ENCODE measurements around the gene PDXP. TPM values are rescaled to one million over a fixed set of nuclear protein-coding genes. Genes with fewer than 3 reads are reported as not detected.

PDXP gene
- total and polyA plus RNA-seq, 2 experiments from 2014 or later, result 15.0 to 55.6 TPM

DNA sequence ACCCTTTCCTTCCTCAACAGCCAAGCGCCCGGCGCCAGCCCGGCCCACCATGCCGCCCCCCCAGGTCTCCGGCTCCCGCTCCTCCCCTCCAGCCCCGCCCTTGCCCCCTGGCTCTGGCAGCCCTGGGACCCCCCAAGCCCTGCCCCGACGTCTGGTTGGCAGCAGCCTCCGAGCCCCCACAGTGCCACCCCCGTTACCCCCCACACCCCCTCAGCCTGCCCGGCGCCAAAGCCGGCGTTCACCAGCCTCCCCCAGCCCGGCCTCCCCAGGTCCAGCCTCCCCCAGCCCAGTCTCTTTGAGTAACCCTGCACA, 3.3 kb upstream of the PDXP start:
- H3K9me3 Mint-ChIP-seq, result no peaks in the 10 kb centered on the region; the same call in 2 of the 3 replicates
- H3K27me3 Mint-ChIP-seq (ENCODE audit: insufficient read depth, low read depth, poor library complexity), result peaks cover 16% of the 10 kb centered on the region
- peaks cover 5% of the 10 kb centered on the region; the same call in 1 of the 2 replicates for H3K4me1 ChIP-seq (ENCODE audit: insufficient read depth)
- peaks cover 8% of the 10 kb centered on the region; the same call in 1 of the 2 replicates for H3K36me3 ChIP-seq (ENCODE audit: insufficient read depth)
- H3K27ac Mint-ChIP-seq, result no peak overlapping the region
- no peaks in the 10 kb centered on the region for H3K27me3 ChIP-seq (ENCODE audit: insufficient read depth)
- peaks cover 14% of the 10 kb centered on the region for H3K4me1 Mint-ChIP-seq
- H3K4me3 ChIP-seq, result no peak overlapping the region
- no peak overlapping the region for H3K4me3 Mint-ChIP-seq
- TF ChIP-seq CREB1 (CRISPR knock-in tag; IDR thresholded peaks at IDR 0.05; ENCODE audit: low read depth), result no peak
- TF ChIP-seq, protein P1, sequence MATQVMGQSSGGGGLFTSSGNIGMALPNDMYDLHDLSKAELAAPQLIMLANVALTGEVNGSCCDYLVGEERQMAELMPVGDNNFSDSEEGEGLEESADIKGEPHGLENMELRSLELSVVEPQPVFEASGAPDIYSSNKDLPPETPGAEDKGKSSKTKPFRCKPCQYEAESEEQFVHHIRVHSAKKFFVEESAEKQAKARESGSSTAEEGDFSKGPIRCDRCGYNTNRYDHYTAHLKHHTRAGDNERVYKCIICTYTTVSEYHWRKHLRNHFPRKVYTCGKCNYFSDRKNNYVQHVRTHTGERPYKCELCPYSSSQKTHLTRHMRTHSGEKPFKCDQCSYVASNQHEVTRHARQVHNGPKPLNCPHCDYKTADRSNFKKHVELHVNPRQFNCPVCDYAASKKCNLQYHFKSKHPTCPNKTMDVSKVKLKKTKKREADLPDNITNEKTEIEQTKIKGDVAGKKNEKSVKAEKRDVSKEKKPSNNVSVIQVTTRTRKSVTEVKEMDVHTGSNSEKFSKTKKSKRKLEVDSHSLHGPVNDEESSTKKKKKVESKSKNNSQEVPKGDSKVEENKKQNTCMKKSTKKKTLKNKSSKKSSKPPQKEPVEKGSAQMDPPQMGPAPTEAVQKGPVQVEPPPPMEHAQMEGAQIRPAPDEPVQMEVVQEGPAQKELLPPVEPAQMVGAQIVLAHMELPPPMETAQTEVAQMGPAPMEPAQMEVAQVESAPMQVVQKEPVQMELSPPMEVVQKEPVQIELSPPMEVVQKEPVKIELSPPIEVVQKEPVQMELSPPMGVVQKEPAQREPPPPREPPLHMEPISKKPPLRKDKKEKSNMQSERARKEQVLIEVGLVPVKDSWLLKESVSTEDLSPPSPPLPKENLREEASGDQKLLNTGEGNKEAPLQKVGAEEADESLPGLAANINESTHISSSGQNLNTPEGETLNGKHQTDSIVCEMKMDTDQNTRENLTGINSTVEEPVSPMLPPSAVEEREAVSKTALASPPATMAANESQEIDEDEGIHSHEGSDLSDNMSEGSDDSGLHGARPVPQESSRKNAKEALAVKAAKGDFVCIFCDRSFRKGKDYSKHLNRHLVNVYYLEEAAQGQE (IDR thresholded peaks at IDR 0.05; ENCODE audit: unreplicated experiment), result no peak
- TF ChIP-seq POLR2AphosphoS5 (IDR thresholded peaks at IDR 0.05; ENCODE audit: low read depth), result no peak
- no peak for TF ChIP-seq ZNF114 (CRISPR knock-in tag; IDR thresholded peaks at IDR 0.05)
- TF ChIP-seq, protein P2, sequence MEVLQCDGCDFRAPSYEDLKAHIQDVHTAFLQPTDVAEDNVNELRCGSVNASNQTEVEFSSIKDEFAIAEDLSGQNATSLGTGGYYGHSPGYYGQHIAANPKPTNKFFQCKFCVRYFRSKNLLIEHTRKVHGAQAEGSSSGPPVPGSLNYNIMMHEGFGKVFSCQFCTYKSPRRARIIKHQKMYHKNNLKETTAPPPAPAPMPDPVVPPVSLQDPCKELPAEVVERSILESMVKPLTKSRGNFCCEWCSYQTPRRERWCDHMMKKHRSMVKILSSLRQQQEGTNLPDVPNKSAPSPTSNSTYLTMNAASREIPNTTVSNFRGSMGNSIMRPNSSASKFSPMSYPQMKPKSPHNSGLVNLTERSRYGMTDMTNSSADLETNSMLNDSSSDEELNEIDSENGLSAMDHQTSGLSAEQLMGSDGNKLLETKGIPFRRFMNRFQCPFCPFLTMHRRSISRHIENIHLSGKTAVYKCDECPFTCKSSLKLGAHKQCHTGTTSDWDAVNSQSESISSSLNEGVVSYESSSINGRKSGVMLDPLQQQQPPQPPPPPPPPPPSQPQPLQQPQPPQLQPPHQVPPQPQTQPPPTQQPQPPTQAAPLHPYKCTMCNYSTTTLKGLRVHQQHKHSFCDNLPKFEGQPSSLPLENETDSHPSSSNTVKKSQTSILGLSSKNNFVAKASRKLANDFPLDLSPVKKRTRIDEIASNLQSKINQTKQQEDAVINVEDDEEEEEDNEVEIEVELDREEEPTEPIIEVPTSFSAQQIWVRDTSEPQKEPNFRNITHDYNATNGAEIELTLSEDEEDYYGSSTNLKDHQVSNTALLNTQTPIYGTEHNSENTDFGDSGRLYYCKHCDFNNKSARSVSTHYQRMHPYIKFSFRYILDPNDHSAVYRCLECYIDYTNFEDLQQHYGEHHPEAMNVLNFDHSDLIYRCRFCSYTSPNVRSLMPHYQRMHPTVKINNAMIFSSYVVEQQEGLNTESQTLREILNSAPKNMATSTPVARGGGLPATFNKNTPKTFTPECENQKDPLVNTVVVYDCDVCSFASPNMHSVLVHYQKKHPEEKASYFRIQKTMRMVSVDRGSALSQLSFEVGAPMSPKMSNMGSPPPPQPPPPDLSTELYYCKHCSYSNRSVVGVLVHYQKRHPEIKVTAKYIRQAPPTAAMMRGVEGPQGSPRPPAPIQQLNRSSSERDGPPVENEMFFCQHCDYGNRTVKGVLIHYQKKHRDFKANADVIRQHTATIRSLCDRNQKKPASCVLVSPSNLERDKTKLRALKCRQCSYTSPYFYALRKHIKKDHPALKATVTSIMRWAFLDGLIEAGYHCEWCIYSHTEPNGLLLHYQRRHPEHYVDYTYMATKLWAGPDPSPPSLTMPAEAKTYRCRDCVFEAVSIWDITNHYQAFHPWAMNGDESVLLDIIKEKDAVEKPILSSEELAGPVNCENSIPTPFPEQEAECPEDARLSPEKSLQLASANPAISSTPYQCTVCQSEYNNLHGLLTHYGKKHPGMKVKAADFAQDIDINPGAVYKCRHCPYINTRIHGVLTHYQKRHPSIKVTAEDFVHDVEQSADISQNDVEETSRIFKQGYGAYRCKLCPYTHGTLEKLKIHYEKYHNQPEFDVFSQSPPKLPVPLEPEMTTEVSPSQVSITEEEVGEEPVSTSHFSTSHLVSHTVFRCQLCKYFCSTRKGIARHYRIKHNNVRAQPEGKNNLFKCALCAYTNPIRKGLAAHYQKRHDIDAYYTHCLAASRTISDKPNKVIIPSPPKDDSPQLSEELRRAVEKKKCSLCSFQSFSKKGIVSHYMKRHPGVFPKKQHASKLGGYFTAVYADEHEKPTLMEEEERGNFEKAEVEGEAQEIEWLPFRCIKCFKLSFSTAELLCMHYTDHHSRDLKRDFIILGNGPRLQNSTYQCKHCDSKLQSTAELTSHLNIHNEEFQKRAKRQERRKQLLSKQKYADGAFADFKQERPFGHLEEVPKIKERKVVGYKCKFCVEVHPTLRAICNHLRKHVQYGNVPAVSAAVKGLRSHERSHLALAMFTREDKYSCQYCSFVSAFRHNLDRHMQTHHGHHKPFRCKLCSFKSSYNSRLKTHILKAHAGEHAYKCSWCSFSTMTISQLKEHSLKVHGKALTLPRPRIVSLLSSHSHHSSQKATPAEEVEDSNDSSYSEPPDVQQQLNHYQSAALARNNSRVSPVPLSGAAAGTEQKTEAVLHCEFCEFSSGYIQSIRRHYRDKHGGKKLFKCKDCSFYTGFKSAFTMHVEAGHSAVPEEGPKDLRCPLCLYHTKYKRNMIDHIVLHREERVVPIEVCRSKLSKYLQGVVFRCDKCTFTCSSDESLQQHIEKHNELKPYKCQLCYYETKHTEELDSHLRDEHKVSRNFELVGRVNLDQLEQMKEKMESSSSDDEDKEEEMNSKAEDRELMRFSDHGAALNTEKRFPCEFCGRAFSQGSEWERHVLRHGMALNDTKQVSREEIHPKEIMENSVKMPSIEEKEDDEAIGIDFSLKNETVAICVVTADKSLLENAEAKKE (CRISPR knock-in tag; IDR thresholded peaks at IDR 0.05), result no peak
- TF ChIP-seq, protein P3, sequence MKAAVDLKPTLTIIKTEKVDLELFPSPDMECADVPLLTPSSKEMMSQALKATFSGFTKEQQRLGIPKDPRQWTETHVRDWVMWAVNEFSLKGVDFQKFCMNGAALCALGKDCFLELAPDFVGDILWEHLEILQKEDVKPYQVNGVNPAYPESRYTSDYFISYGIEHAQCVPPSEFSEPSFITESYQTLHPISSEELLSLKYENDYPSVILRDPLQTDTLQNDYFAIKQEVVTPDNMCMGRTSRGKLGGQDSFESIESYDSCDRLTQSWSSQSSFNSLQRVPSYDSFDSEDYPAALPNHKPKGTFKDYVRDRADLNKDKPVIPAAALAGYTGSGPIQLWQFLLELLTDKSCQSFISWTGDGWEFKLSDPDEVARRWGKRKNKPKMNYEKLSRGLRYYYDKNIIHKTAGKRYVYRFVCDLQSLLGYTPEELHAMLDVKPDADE (IDR thresholded peaks at IDR 0.05), result no peak
- no peak for TF ChIP-seq NANOG (IDR thresholded peaks at IDR 0.05; ENCODE audit: borderline replicate concordance)
- no peak for TF ChIP-seq EZH2 (IDR thresholded peaks at IDR 0.05; ENCODE audit: low read depth, unreplicated experiment)
- TF ChIP-seq, protein P4, sequence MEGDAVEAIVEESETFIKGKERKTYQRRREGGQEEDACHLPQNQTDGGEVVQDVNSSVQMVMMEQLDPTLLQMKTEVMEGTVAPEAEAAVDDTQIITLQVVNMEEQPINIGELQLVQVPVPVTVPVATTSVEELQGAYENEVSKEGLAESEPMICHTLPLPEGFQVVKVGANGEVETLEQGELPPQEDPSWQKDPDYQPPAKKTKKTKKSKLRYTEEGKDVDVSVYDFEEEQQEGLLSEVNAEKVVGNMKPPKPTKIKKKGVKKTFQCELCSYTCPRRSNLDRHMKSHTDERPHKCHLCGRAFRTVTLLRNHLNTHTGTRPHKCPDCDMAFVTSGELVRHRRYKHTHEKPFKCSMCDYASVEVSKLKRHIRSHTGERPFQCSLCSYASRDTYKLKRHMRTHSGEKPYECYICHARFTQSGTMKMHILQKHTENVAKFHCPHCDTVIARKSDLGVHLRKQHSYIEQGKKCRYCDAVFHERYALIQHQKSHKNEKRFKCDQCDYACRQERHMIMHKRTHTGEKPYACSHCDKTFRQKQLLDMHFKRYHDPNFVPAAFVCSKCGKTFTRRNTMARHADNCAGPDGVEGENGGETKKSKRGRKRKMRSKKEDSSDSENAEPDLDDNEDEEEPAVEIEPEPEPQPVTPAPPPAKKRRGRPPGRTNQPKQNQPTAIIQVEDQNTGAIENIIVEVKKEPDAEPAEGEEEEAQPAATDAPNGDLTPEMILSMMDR (conservative IDR thresholded peaks at IDR 0.05; ENCODE audit: low read depth in 2 of 2), result no peak
- TF ChIP-seq ZNF331 (CRISPR knock-in tag; IDR thresholded peaks at IDR 0.05; ENCODE audit: low read depth), result no peak
- TF ChIP-seq JUNB (IDR thresholded peaks at IDR 0.05; ENCODE audit: unreplicated experiment), result no peak
- no peak for TF ChIP-seq EZH2phosphoT487 (IDR thresholded peaks at IDR 0.05; ENCODE audit: unreplicated experiment)
- TF ChIP-seq STAT1 (IDR thresholded peaks at IDR 0.05; ENCODE audit: unreplicated experiment), result no peak
- DNase-seq (ENCODE audit: low spot score) (no peak), ATAC-seq (no peak)
- peaks cover 8% of the 10 kb centered on the region; the same call in 1 of the 2 replicates for H3F3A ChIP-seq (replicated peaks; ENCODE audit: low read depth)
- H2AFZ ChIP-seq, result no peak overlapping the region
- peaks cover 8% of the 10 kb centered on the region; the same call in 1 of the 2 replicates for H4K20me1 ChIP-seq (replicated peaks; ENCODE audit: insufficient read depth)
- H3K79me2 ChIP-seq (replicated peaks; ENCODE audit: insufficient read depth), result peaks cover 12% of the 10 kb centered on the region
- peaks cover 26% of the 10 kb centered on the region for H3K36me3 Mint-ChIP-seq (ENCODE audit: low read depth)
- H3K27ac ChIP-seq (ENCODE audit: low read depth), result no peak overlapping the region
- no peak overlapping the region for H3K4me2 ChIP-seq
- H3K9me2 ChIP-seq (ENCODE audit: insufficient read depth), result no peaks in the 10 kb centered on the region

Data from GM23338 (cell line).